Rectal smooth muscle tissue (tissue), 1 donor: ENCODE data around the gene NPAS1.

Source experiments
- H3K27ac ChIP-seq: one replicate; pipeline ENCODE4 v1.7.0; 2013; ENCODE audit warnings: low read depth, low read length, inconsistent platforms
- H3K27me3 ChIP-seq: one replicate; pipeline ENCODE4 v1.7.0; 2013; ENCODE audit warnings: low read length; ENCODE audit not compliant: control insufficient read depth, insufficient read depth
- H3K36me3 ChIP-seq: one replicate; pipeline ENCODE4 v1.7.0; 2013; ENCODE audit warnings: low read length; ENCODE audit not compliant: control insufficient read depth, insufficient read depth
- H3K4me1 ChIP-seq: one replicate; pipeline ENCODE4 v1.7.0; 2013; ENCODE audit warnings: low read length; ENCODE audit not compliant: control insufficient read depth, insufficient read depth
- H3K4me3 ChIP-seq: one replicate; pipeline ENCODE4 v1.7.0; 2013; ENCODE audit warnings: low read length
- H3K9ac ChIP-seq: one replicate; pipeline ENCODE4 v1.7.0; 2013; ENCODE audit warnings: low read length

NPAS1 gene

GRCh38 chr19:47089767-47090350, 70.2 kb downstream of the NPAS1 start:
- Histone ChIP-seq H3K36me3 (peaks cover 37% of the 10 kb centered on the region), H3K4me1 (no peaks in the 10 kb centered on the region), H3K4me3 (no peak overlapping the region), H3K9ac (no peak overlapping the region), H3K27me3 (no peaks in the 10 kb centered on the region), H3K27ac (no peak overlapping the region)

DNA sequence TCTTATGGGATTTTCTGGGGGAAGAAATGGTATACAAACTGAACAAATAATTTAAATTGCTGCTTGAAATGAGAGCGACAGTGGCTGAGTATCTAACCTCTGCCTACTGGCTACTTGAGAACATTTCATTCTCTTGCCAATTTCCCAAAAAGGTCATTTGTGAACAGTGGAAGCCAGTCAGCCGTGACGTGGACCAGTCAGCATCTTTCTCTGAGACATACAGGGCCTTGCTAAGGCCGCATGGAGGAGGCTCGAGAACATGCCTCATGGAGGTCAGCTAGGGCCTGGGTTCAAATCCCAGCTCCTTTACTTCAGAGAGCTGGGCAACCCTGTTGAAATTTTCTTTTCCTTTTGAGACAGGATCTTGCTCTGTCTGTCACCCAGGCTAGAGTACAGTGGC, 73.6 kb downstream of the NPAS1 start:
- Histone ChIP-seq H3K9ac (no peak overlapping the region), H3K4me1 (peaks cover 2% of the 10 kb centered on the region), H3K27me3 (no peaks in the 10 kb centered on the region), H3K36me3 (peaks cover 25% of the 10 kb centered on the region), H3K4me3 (no peak overlapping the region), H3K27ac (no peak overlapping the region)

GRCh38 chr19:47093841-47094240, 74.2 kb downstream of the NPAS1 start:
- Histone ChIP-seq H3K4me1 (peaks cover 2% of the 10 kb centered on the region), H3K4me3 (no peak overlapping the region), H3K27me3 (no peaks in the 10 kb centered on the region), H3K36me3 (peaks cover 25% of the 10 kb centered on the region), H3K9ac (no peak overlapping the region), H3K27ac (no peak overlapping the region)

- Histone ChIP-seq H3K9ac (no peak overlapping the region), H3K4me1 (peaks cover 2% of the 10 kb centered on the region), H3K27me3 (no peaks in the 10 kb centered on the region), H3K27ac (no peak overlapping the region), H3K36me3 (peaks cover 19% of the 10 kb centered on the region), H3K4me3 (no peak overlapping the region)
Observed at GRCh38 chr19:47094557-47095475, 75.2 kb downstream of the NPAS1 start.
